HepG2 (cell line): ENCODE measurements around the gene PDE3B. TPM values are rescaled to one million over a fixed set of nuclear protein-coding genes. Genes with fewer than 3 reads are reported as not detected.

ENCODE experiments used
- TBX3 ChIP-seq: fragments of 450-650 bp; IDR thresholded peaks from 2 replicates; pipeline ENCODE4 v1.6.1; 2017; ENCODE audit warnings: antibody characterized with exemption, mild to moderate bottlenecking, inconsistent platforms, borderline replicate concordance
- THRA ChIP-seq: sonication (generic); formaldehyde crosslinking; IDR thresholded peaks from 2 replicates; pipeline ENCODE4 v1.4.0; 2020; ENCODE audit warnings: missing genetic modification reagents, borderline replicate concordance
- ZFAT ChIP-seq: sonication (generic); formaldehyde crosslinking; conservative IDR thresholded peaks from 2 replicates; pipeline ENCODE4 v1.8.1; 2023; ENCODE audit warnings: missing genetic modification reagents, inconsistent platforms
- ZNF644 ChIP-seq: IDR thresholded peaks from 2 replicates; pipeline ENCODE4 v1.6.1; 2016; ENCODE audit warnings: low read depth
- ZNF83 ChIP-seq: sonication (generic); formaldehyde crosslinking; IDR thresholded peaks from 2 replicates; pipeline ENCODE4 v1.4.0; 2020; ENCODE audit warnings: missing genetic modification reagents, mild to moderate bottlenecking, borderline replicate concordance
- ZNF850 ChIP-seq: sonication (generic); formaldehyde crosslinking; conservative IDR thresholded peaks from 2 replicates; pipeline ENCODE4 v1.9.0; 2021; ENCODE audit warnings: mild to moderate bottlenecking, missing genetic modification reagents
- ZSCAN12 ChIP-seq: sonication (generic); formaldehyde crosslinking; IDR thresholded peaks from 2 replicates; pipeline ENCODE4 v1.9.0; 2021; ENCODE audit warnings: mild to moderate bottlenecking, missing genetic modification reagents
- polyA plus RNA-seq, 8 experiments: library from polyadenylated mRNA; depleted of rRNA in 3 of 8; stranded (reverse) in 7 of 8; unstranded in 1 of 8; fragments of >200 nt; fragmentation: Illumina TruSeq in 4 of 8; extraction: Trizol in 4 of 8; gene quantifications; 2 replicates each; pipeline versions ENCODE4 v1.2.1 to v1.2.3, GENCODE V29; 2011 to 2016; ENCODE audit warnings: low read depth in 4 of 8, missing spikeins in 1 of 8, mixed read lengths in 1 of 8; ENCODE audit not compliant: insufficient read depth in 1 of 8
- total RNA-seq, 5 experiments: library from RNA; depleted of rRNA; stranded (reverse); fragments of >200 nt; fragmentation: Illumina TruSeq; extraction: Trizol; gene quantifications; 2 replicates each; pipeline ENCODE4 v1.2.3, GENCODE V29; 2016; ENCODE audit warnings: low read depth in 1 of 5
- TF ChIP-seq, protein P1 (sequence below): sonication (generic); formaldehyde crosslinking; IDR thresholded peaks from 2 replicates; pipeline ENCODE4 v1.5.1; 2020; ENCODE audit warnings: mild to moderate bottlenecking, missing genetic modification reagents, borderline replicate concordance
- TF ChIP-seq, protein P2 (sequence below): sonication (generic); formaldehyde crosslinking; IDR thresholded peaks from 2 replicates; pipeline ENCODE4 v1.5.0; 2020; ENCODE audit warnings: missing genetic modification reagents

Gene PDE3B
- total and polyA plus RNA-seq, 2 of the 13 experiments (the other 11 are each of a cell fraction or from before 2014, with no cell fraction given), result 14.1 to 26.5 TPM

GRCh38 chr11:14676068-14676467, 32.5 kb downstream of the PDE3B start (continued):
- no peak for TF ChIP-seq ZNF83 (CRISPR knock-in tag)
- no peak for TF ChIP-seq ZFAT
- TF ChIP-seq, protein P1, sequence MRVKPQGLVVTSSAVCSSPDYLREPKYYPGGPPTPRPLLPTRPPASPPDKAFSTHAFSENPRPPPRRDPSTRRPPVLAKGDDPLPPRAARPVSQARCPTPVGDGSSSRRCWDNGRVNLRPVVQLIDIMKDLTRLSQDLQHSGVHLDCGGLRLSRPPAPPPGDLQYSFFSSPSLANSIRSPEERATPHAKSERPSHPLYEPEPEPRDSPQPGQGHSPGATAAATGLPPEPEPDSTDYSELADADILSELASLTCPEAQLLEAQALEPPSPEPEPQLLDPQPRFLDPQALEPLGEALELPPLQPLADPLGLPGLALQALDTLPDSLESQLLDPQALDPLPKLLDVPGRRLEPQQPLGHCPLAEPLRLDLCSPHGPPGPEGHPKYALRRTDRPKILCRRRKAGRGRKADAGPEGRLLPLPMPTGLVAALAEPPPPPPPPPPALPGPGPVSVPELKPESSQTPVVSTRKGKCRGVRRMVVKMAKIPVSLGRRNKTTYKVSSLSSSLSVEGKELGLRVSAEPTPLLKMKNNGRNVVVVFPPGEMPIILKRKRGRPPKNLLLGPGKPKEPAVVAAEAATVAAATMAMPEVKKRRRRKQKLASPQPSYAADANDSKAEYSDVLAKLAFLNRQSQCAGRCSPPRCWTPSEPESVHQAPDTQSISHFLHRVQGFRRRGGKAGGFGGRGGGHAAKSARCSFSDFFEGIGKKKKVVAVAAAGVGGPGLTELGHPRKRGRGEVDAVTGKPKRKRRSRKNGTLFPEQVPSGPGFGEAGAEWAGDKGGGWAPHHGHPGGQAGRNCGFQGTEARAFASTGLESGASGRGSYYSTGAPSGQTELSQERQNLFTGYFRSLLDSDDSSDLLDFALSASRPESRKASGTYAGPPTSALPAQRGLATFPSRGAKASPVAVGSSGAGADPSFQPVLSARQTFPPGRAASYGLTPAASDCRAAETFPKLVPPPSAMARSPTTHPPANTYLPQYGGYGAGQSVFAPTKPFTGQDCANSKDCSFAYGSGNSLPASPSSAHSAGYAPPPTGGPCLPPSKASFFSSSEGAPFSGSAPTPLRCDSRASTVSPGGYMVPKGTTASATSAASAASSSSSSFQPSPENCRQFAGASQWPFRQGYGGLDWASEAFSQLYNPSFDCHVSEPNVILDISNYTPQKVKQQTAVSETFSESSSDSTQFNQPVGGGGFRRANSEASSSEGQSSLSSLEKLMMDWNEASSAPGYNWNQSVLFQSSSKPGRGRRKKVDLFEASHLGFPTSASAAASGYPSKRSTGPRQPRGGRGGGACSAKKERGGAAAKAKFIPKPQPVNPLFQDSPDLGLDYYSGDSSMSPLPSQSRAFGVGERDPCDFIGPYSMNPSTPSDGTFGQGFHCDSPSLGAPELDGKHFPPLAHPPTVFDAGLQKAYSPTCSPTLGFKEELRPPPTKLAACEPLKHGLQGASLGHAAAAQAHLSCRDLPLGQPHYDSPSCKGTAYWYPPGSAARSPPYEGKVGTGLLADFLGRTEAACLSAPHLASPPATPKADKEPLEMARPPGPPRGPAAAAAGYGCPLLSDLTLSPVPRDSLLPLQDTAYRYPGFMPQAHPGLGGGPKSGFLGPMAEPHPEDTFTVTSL (CRISPR knock-in tag), result peak; percentile 26; the same call in 1 of the 2 replicates
- no peak for TF ChIP-seq THRA (CRISPR knock-in tag)
- TF ChIP-seq ZNF850 (CRISPR knock-in tag), result no peak
- no peak for TF ChIP-seq TBX3
- no peak for TF ChIP-seq ZSCAN12 (CRISPR knock-in tag)
- 0 out of 2 replicates have a peak, but pooled peaks have one; percentile 39 for TF ChIP-seq ZNF644 (CRISPR knock-in tag)
- TF ChIP-seq, protein P2, sequence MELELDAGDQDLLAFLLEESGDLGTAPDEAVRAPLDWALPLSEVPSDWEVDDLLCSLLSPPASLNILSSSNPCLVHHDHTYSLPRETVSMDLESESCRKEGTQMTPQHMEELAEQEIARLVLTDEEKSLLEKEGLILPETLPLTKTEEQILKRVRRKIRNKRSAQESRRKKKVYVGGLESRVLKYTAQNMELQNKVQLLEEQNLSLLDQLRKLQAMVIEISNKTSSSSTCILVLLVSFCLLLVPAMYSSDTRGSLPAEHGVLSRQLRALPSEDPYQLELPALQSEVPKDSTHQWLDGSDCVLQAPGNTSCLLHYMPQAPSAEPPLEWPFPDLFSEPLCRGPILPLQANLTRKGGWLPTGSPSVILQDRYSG (CRISPR knock-in tag), result no peak
